GM10248 (cell line): ENCODE data around the gene DDX1.

ENCODE experiments used
- CTCF ChIA-PET: fragments of 300-600 bp; sonication (Branson Sonifier 250); formaldehyde crosslinking; extraction: SDS; loops from one replicate; lab custom pipeline; 2021; ENCODE audit warnings: antibody characterized with exemption; lab: Yijun Ruan, JAX
- POLR2A ChIA-PET: fragments of 350-650 bp; sonication (Branson Sonifier 250); formaldehyde crosslinking; extraction: SDS; loops from one replicate; lab custom pipeline; 2020; ENCODE audit warnings: antibody characterized with exemption; lab: Yijun Ruan, JAX
- DNase-seq: peaks from one replicate; pipeline ENCODE4 v3.0.0; 2012; ENCODE audit errors: extremely low spot score
- TF ChIP-seq, protein P1 (sequence below): IDR thresholded peaks from 2 replicates; pipeline ENCODE4 v1.5.1; 2012; ENCODE audit warnings: mild to moderate bottlenecking, low read depth; ENCODE audit errors: extremely low read depth, missing control alignments, control extremely low read depth

DDX1 gene

DNA sequence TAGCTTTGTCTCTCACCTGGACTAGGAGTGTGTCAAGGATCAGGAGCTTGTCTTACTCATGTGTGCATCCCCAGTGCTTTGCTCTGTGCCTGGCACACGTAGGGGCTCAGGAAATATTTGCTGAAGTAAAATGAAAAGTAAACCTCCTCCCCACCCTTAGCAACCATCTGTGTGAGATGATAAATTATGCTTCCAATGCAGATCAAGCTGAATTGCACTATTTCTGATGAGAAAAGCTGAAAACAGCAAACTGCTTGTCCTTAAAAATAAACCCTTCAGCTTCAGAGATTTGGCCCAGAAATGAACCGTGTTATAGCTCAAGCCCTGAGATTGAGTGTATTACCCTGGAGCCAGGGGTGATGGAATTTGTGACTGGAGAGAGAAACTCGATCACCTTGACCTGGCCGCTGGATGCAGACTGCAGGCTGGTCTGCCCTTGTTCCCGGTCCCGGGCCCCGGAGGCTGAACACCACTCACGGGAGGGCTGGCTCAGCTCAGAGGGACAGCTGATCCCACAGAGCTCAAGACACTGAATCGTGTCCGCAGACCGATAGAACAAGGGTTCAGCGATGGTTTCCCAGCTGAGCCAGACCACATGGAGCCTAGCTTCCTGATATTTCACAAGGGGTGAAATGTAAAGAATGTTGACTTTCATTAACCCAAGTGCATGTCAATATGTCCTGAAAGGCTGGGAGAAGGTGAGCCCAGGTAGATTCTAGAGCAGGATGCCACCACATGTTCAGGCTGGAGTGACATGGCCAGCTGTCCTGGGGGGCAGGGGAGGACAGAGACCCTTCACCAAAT lies 50.5 kb downstream of the DDX1 start:
- ChIA-PET POLR2A (no interaction called here), CTCF (interaction anchor here (1.1 to 1.5 kb wide), 6 partner anchors 11 to 967 kb away, joined by 3 to 9 read pairs (median 4); no protein-coding TSS in a partner anchor)
- TF ChIP-seq, protein P1, sequence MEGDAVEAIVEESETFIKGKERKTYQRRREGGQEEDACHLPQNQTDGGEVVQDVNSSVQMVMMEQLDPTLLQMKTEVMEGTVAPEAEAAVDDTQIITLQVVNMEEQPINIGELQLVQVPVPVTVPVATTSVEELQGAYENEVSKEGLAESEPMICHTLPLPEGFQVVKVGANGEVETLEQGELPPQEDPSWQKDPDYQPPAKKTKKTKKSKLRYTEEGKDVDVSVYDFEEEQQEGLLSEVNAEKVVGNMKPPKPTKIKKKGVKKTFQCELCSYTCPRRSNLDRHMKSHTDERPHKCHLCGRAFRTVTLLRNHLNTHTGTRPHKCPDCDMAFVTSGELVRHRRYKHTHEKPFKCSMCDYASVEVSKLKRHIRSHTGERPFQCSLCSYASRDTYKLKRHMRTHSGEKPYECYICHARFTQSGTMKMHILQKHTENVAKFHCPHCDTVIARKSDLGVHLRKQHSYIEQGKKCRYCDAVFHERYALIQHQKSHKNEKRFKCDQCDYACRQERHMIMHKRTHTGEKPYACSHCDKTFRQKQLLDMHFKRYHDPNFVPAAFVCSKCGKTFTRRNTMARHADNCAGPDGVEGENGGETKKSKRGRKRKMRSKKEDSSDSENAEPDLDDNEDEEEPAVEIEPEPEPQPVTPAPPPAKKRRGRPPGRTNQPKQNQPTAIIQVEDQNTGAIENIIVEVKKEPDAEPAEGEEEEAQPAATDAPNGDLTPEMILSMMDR = no peak
- no peak for DNase-seq

DNA sequence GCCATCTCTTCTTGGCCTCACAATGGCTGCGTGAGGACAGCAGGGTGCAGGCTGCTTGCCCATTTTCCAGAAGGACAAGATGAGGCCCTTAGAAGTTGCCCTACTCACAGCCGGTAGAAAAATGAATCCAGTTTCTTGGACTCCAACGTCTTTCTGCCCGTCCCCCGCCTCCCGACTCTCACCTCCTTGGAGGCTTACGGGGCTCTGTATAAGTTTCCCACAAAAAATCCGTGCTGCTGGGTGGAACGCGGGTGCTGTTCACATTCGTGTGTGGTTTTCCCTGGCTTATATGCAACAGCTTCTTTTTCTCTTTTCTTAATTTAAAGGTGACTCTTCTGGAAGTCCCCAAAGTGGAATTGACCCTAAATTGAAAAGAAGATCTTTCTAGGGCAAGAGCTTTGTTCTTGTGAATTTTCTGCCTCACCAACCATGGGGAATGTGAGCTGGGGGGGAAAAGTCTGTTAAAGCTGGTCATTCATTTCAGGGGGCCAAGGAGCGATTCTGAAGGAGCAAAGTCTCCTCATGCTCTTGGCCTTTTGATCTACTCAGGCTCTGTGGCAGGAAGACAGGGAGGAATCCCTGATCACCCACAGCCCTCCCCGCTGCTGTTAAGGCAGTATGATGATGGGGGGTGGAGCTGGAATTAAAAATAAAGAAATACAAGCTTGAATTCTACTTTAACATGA lies 51.3 kb downstream of the DDX1 start:
- POLR2A ChIA-PET = no interaction called here
- DNase-seq = no peak
- TF ChIP-seq, protein P1 = no peak
- CTCF ChIA-PET = interaction anchor here (1.3 to 1.5 kb wide), 4 partner anchors 11 to 966 kb away, joined by 3 to 9 read pairs (median 4); no protein-coding TSS in a partner anchor

DNA sequence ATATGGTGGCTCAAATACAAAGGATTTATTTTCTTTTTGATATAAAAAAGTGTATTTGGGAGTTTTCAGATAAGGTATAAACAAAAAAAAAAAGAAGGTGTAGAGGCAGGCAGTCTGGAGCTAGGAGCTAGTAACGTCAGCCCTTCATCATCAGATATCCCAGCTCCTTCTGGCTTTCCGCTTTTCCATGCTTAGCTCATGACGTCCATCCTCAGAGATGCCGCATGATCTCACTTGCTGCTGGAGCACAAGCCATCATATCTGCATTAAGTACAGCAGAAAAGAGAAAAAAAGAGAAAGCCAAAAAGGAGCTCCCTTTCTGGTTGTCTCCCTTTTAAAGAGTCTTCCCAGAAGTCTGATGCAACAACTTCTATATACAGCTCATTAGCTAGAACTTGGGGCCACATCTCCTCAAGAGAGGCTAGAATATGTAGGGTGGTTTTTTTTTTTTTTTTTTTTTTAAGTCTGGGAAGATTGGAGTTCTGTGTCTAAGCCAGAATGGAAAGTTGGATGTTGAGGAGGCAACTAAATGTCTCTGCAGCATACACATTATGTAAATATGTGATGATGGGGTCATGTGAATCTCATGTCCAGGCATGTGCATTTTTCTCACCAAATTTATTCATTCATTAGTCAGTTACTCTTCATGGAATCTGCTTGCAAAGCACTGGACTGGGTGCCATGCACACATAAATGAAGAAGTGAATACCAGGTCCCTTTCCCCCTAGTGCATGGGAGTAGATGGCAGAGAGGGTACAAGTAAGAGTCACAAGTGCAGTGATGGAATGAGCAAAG lies 52.3 kb downstream of the DDX1 start:
- DNase-seq = no peak
- ChIA-PET POLR2A (no interaction called here), CTCF (interaction anchor here (1.1 to 1.3 kb wide), 2 partner anchors 12 to 15 kb away, joined by 4 to 5 read pairs; no protein-coding TSS in a partner anchor)
- TF ChIP-seq, protein P1 = no peak

DNA sequence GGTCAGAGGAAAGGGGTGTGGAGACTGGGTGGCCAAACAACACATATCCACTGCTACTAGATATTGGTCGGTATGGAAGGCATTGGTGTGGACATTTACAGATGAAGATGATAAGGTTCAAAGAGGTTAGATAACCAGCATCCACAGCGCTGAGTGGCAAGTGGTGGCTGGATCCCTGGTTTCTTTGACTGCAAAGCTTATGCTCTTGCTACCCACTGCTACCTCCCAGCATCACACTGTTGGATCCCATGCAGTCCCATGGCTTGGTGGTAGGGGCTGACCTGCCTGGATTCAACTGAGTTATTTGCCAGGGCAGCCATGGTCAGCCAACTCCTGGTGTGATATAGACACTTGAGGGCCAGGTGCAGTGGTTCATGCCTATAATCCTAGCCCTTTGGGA lies 53.6 kb downstream of the DDX1 start:
- TF ChIP-seq, protein P1 = no peak
- CTCF ChIA-PET = interaction anchor here (0.9 to 1.3 kb wide), 3 partner anchors 8 to 963 kb away, joined by 3 read pairs; no protein-coding TSS in a partner anchor
- DNase-seq = no peak
- POLR2A ChIA-PET = no interaction called here

DNA sequence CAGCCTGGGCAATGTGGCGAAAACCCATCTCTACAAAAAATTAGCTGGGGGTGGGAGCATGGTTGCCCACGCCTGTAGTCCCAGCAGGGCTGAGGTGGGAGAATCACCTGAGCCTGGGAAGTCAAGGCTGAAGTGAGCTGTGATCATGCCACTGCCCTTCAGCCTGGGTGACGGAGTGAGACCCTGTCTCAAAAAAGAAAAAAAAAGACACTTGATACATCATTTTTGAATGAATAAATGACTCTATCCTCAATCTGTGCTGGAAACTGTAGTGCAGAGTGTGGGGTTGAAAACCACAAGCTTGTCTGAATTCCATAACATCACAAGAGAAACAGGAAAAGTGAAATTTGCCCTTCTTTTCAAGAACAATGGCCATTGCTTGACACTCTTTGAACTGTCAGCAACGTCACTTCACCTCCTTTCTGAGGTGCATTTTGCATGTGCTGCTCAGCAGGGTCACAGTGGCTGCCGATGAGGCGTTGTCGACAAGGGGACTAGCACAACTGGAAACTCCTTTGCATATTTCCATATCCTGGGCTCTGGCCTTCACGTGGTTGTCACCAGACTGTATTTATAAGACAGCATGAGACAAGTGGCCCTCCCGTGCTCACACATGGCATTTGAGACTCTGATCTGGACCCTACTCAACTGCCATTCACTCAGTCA lies 54.2 kb downstream of the DDX1 start:
- CTCF ChIA-PET = interaction anchor here (0.9 to 1.3 kb wide), 3 partner anchors 9 to 963 kb away, joined by 3 read pairs; no protein-coding TSS in a partner anchor
- TF ChIP-seq, protein P1 = no peak
- no peak for DNase-seq
- POLR2A ChIA-PET = interaction anchor here (0.7 kb wide), 1 partner anchor 1045 kb away, joined by 9 read pairs; no protein-coding TSS in a partner anchor
